Activated naive CD4-positive, alpha-beta T cell (primary cell): ENCODE data around the gene TMEM44.
"Not testable (repeated sequence)": the region's sequence is repeated elsewhere in the genome, so short reads cannot be mapped to it uniquely, and the experiment has no call there.

Source experiments
- DNase-seq, 4 experiments: peaks; one replicate each; lab custom pipeline; 2025; lab: John Stamatoyannopoulos, UW

Gene TMEM44

DNA sequence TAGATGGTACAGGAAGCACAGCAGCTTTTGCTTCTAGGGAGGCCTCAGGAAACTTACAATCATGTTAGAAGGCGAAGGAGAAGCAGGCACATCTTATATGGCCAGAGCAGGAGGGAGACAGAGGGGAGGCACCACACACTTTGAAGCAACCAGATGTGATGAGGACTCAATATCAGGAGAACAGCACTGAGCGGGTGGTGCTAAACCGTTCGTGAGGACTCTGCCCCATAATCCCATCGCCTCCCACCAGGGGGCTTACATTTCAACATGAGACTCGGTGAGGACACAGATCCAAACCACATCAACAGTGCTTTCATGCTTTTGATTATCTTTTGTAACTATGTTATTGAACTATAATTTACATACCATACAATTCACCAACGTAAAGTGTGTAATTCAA lies 7.6 kb upstream of the TMEM44 start:
- DNase-seq: peak in 2 of 4 experiments; percentile 8 to 24

DNA sequence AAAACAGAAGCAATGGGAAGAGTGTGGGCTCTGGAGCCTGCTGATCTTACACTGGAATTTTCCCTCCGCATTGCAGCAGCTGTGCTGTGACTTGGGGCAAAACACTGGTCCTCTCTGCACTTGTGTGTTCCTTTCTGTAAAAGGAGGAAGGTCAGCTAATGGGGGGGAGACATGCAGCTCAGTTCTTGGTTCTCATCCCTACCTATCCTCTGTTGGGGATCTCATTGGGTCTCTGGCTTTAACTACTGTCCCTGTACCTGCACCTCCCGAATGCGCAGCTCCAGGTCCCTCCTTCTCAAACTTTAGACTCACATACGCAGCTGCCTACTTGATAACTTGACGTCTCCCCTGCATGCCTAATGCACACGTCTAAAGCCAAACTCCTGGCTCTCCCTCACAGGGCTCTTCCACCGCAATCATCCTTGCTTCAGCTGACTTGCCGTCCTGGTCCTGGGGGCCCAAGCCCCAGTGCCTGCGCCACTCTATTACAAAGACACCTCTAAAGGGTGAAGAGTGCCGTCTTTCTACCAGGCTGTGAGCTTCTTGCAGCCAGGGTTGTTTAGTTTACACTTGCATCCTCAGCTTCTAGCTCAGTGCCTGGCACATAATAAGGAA lies 5.9 kb upstream of the TMEM44 start:
- no peak for DNase-seq

DNA sequence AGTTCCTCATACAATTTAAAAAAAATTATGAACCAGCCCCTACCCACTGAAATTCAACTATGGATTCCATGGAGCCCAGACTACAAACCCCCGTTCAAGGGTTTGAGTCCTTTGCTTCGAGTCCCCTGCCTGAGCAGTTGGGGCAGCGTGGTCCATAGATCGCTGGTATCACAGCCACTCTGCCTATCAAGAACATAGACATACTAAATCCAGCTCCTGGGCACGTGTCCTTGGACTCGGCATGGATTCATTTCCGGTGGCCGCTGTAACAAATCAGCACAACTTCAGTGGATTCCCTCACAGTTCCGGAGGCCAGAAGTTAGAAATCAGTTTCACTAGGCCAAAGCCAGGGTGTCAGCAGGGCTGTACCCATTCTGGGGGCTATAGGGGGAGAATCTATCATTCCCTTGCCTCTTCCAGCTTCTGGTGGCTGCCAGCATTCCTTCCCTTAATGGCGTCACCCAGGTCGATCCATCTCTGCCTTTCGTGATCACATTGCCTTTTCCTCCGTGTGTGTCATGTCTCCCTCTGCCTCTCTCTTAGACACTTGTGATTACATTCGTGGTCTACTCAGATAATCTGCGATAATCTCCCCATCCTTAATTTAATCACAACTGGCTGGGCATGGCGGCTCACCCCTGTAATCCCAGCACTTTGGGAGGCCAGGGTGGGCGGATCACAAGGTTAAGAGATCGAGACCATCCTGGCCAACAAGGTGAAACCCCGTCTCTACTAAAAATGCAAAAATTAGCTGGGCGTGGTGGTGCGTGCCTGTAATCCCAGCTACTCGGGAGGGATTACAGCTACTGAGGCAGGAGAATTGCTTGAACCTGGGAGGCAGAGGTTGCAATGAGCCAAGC lies 4.6 kb upstream of the TMEM44 start:
- no peak for DNase-seq

DNA sequence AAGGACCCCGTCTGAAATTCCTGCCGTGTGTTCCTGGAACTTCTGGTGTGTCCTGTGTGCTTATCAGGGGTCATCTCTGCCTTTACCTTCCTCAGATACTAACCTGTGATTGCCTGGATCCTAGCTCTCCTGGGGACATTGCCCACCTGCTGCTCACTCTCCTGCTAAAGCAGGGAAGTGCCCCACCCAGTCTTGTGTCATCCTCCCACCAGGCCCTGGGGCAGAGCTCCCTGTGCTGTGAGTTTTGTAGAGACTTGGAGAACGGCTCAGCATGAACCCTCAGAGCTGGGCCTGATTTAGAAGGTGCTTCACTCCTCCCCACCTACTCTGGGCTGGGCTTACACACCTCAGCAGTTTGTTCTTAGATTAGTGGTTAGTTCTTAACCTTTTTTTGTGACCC lies 3.8 kb upstream of the TMEM44 start:
- no peak for DNase-seq

DNA sequence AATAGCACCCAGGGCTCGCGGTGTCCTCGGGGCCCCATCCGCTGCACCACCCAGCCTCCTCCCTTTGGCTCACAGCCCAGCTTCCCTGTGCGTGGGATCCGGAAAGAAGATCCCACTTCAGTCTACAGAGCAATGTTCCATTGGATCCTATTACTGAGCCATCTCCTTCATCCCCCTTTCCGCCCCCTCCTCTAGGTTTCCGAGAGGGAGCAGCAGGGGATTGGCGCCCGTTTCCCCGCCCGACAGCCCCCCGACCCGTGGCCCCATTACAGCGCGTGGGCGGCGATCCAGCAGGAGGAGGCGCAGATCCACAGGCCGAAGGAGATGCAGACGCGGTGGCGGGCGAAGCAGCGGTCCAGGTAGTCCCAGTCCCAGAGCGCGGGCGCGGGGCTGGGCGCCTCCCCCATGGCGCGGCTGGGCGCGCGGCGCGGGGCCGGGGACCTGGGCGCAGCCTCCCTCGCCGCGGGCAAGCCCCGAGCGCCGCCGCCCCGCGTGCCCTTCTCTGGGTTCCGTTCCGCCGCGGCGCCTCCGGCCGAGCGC lies 340 bp downstream of the TMEM44 start:
- DNase-seq: peak in 1 of 4 experiments; percentile 17

DNA sequence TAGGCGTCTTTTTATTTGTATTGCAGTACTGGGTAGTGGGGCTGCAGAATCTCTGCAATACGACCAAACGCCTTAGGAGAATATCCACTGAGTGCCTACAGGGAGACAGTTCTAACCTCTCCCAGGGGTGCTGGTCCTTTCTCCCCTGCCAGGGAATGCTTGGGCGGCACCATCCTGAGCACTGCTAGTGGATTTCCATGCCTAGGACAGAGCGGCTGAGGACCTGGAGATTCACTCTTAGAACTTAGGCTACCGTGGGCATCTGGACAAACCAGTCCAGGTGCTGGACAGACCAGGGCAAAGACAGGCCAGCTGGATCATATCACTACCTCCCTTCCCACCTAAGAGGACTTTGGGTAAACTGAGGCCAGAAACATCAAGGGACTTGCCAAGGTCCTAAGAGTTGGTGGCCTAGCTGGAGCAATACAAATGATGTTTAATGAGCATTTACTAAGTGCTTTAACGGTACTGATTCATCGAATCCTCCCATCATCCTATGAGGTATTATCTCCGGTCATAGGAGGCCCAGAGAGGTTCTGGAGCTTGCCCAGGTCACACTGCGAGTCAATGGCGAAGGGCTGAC lies 902 bp downstream of the TMEM44 start:
- DNase-seq: no peak

DNA sequence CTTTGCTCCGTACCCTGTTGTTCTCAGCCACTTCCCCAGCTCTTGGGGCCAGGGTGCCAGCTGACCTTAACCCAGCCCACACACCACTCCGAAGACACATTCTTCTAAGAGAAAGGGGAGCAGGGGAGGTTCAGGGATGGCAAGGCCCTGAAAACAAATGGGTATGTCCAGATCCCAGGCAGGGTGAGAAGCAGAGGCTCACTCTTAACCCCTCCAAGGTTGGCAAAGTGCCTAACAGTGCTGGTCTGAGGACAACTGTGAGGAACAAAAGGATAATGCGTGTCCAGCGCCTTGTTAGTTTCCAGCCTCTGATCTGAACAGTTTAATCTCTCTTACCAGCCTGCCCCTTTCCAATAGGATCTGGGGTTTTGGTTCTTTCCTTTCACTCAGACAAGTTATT lies 1.5 kb downstream of the TMEM44 start:
- DNase-seq: no peak

DNA sequence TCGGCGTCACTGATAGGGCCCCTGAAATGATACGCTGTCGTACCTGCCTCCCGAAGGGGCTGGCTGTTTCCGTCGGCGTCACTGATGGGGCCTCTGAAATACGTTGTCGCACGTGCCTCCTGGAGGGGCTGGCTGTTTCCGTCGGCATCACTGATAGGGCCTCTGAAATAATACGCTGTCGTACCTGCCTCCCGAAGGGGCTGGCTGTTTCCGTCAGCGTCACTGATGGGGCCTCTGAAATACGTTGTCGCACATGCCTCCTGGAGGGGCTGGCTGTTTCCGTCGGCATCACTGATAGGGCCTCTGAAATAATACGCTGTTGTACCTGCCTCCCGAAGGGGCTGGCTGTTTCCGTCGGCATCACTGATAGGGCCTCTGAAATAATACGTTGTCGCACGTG lies 2.5 kb downstream of the TMEM44 start:
- DNase-seq: not testable (repeated sequence)

DNA sequence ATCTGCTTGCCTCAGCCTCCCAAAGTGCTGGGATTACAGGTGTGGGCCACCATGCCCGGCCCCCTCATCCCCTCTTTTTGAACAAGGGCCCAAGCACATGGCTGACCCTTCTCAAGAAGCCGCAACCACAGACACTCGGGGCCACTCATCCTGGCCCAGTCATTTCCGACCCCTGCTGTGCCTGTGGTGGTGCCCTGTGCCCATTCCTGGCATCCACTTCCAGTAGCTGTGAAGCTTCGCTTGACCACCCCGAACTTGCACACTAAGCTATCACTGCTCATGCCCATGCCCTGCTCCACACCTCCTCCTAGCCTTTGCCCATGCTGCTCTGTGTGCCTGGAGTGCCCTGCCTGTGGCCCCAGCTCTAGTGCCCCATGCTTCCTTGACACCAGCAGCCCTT lies 8.3 kb downstream of the TMEM44 start:
- no peak for DNase-seq

DNA sequence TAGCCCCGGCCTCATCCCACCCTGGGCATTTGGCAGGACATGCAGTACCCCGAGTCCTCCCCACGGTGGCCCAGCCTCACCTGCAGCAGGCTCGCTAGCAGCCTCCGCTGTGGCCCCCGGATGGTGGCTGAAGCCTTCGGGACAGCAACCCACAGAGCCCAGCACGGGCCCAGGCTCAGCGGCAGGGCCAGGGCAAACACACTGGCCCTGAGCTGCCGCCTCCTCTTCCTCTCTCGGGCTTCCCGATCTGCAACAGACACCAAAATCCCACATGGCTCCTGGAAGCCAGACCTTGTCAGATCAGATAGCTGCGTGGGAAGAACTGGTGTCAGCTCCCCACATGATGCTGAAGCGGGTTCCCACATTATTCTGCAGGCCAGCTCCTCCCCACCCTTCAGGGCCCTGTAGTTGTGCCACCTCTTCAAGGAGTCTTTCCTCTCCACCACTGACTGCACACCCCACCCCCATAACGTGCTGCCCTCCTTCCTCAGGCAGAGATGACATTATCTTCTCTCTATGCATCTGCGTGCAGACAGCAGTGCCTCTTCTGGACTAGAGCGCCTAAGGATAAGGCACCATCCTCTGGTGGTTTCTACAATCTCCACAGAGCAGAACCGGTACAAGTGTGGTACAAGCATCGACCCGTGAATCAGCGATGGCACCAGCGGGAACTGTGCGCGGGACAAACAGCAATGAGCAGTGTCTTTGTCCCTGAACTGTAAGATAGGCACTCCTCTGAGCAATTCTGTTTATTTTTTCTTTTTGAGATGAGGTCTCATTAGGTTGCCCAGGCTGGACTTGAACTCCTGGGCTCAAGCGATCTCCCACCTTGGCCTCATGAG lies 9.5 kb downstream of the TMEM44 start:
- DNase-seq: no peak

DNA sequence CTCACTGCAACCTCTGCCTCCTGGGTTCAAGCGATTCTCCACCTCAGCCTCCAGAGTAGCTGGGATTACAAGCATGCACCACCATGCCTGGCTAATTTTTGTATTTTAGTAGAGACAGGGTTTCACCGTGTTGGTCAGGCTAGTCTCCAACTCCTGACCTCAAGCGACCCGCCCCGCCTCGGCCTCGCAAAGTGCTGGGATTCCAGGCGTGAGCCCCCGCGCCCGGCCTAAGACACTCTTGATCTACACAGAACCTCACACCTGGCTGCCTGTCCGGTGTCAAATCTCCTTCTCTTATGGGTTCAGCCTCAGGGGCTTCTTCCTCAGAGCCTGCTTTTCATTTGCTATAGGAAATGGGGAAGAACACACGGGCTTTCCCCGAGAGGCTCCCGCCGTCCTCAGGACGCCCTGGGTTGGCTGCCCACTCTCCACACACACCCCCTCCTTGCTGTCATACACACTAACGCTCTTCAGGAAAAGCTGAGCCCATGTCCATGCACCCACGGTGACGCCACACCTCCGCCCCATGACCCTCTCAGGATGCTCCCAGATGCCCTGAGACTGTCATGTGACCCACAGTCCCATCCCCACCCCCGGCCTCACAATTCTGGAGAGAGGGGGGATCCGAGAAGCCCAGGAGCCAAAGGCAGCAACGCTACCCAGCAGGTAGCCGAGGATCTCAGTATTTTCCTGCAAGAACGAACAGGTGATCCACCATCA lies 10.4 kb downstream of the TMEM44 start:
- no peak for DNase-seq

DNA sequence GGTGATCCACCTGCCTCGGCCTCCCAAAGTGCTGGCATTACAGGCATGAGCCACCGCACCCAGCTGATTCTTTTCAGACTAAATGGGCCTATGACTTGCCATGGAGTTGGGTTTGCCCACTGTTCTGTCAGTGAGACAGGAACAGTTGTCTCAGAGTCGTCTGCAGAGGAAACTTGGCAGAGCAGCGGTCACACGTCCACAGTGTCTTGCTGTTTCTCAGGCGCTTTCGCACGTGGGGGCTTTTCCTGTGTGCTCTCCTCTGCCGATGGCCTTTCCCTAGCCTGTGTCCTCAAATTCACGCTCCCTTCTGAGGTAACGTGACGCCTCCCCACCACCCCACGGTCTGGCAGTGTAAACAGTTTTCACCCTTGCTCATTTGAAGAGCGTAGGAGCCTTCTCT lies 11.3 kb downstream of the TMEM44 start:
- DNase-seq: no peak

DNA sequence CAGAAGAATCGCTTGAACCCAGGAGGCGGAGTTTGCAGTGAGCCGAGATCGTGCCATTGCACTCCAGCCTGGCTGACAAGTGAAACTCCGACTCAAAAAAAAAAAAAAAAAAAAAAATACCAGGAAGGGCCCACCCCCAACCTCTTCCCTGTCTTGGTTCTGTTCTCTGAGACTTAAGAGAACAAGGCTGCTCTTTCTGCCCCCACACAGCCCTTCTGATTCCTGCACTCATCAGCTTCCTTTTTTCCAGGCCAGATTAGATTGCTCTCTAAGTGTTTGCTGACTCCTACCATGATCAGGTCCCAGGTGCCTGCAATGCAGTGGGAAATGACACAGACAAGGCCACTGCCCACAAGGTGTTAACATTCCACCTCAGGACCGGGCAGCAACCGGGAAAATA lies 13.0 kb downstream of the TMEM44 start:
- DNase-seq: no peak

DNA sequence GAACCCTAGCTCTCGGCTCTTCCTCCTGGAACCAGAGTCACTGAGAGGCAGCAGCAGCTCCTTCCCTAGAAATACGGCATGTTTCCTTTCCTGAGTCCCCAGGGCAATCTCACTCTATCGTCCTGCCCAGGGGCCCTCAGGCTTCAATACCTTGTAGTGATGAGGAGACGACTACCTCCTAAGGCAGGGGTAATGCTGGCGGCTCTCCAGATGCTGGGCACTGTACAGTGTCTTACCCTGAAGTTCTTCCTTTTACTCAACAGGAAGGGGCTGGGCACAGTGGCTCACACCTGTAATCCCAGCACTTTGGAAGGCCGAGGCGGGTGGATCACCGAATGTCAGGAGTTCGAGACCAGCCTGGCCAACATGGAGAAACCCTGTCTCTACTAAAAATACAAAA lies 13.5 kb downstream of the TMEM44 start:
- DNase-seq: no peak

DNA sequence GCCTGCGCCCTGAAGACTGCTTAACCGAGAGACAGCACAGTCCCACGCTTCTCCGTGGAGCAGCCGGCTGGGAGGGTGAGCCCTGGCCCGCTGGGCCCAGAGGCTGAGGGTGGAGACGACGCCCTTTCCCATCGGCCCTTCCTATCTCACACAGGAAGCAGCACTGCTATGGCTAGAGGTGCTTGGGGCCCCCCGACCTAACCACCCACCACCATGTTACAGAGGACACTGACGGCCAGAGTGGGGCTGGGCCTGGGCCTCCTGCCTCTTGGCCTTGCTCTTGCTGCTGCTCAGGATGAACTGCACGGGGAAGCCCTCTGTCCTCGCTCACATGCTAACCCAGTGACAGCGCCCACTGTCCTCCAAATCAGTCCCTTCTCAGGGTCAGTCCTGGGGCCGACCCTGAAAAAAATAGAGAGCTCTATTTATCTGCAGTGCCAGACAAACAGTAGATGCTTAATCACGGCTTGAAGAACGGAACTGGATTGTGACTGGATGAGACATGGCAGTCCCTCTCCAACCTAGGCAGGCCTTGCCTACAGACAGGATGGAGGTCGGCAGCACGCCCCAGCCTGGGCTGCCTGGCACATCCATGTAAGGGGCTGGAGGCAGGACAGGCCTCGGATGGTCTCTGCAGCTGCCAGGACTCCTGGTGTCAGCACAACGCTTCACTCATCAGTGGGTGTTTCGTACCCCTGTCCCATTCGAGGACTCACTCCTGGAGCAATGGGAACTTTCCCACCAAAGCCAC lies 14.2 kb downstream of the TMEM44 start:
- DNase-seq: no peak

DNA sequence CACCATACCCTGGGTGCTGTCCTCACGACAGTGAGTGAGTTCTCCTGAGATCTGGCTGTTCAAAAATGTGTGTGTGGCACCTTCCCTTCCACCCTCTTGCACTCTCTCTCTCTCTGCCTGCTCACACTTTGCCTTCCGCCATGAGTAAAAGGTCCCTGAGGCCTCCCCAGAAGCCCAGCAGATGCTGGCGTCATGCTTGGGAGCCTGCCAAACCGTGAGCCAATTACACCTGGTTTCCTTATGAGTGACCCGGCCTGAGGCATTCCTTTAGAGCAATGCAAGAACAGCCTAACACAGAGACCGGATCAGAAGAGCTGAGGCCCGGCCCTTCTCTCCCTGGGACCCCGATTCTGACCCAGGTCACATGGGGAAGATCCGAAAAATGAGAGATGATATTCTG lies 15.4 kb downstream of the TMEM44 start:
- no peak for DNase-seq

DNA sequence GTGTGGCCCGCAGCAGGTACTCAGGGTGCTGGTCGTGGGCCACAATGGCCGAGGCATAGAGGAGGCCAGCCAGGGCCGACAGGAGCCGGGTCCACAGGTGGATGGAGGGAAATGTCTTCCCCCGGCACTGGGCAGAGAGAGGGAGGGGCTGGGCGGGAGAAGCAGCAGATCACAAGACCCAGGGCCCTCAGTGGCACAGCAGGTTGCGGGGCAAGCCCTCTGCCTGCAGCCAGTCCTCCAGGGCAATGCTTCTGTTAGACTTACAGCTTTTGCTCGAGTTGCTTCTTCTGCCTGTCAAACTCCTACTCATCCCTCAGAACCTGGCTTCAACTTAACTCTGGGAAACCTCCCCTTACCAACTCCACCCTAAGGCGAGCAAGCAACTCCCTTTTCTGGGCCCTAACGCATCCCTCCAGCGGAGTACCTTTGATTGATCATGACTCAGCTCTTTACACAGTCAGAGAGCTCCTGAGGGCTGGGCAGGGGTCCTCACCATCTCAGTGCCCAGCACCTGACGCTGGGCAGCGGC lies 16.0 kb downstream of the TMEM44 start:
- no peak for DNase-seq

DNA sequence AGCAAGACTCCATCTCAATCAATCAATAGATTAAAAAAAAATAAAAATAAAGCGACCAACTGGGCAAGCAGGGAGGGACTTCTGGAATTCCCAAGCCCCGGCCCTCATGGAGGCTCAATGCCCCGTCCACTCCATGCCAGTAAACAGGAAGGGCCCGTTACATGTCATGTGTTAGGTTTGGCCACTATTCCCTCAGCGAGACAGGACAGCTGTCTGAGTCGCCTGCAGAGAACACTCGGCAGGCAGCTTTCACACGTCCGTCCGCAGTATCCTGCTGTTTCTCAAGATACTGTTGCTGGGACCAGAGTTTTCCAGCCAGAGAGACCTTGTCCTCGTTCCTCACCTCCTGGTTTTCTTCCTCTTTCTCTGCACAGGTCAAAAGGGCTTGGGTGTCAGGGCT lies 18.0 kb downstream of the TMEM44 start:
- DNase-seq: no peak

DNA sequence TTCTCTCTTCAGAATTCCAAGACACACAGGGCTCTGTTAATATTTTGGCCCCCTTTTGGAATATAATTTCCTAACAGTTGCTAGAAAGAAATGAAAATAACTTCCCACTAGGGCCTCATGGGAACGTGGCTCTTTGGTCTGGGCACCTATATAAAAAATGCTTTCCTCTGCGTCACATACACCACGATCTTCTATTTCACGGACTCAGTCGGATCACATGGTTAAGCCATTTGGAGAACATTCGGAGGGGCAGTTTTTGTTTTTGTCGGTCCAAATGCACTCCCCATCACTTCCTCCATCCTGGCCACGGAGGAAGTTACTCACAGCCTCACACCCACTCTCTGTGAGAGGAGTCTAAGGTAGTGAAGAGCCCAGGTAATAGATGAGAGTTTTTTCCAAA lies 21.0 kb downstream of the TMEM44 start:
- DNase-seq: no peak

DNA sequence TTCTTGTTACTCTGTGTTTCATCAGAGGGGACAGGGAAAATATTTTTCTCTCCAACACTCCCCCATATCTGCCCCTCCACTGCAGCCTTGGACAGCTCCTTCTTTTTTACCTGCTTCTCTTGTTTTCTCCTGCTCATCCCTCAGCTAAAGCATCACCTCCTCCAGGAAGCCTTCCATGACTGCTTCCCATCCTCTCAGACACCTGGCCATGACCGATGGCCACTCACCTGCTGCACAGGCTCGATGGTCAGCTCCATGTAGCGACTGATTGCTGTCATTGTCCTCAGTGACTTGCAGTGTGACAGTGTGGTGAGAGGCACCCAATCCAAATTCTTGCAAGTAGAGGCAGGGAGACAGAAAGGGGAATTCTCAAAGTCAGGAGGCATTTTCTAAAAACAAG lies 22.5 kb downstream of the TMEM44 start:
- no peak for DNase-seq

DNA sequence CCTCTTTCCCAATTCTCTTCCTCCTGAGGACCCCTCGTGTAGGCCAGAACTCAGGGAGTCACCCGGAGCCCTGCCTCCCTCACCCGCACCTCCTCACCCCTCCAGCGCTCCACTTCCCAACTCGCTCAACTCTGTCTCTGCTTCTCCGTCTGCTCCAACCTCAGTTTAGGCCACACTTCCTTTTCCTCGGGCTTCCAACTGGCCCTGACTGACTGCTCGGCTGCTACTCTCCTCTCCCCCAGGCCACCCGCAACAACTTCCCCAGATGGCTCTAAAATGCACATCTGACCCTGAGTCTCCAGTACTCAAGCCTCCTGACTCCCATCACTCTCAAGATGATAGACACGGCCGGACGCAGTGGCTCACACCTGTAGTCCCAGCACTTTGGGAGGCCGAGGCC lies 23.6 kb downstream of the TMEM44 start:
- no peak for DNase-seq
